ENCODE data around the gene TROAP. TPM values are rescaled to one million over a fixed set of nuclear protein-coding genes. Genes with fewer than 3 reads are reported as not detected.

The TROAP gene
- total and polyA plus RNA-seq, 2 donors (not counting 1 experiment from before 2014, with no cell fraction given) = 0.88 to 1.0 TPM

DNA sequence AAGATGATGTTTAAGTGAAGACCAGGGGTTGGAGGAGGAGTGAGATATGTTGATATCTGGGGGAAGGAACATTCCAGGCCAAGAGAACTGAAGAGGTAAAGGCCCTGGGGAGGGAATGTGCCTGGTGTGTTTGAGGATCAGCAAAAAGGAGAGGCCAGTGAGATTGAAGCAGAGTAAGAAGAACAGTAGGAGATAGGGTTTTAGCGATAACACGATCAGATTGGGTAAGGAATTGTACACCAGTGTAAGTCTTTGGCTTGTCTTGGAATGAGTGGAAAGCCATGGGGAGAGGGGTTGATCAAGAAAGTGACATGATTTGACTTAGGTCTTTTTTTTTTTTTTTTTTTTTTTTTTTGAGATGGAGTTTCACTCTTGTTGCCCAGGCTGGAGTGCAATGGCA is 4.8 kb downstream of the TROAP start:
- H3K36me3 ChIP-seq (replicated peaks in 1 of 2; ENCODE audit: control extremely low read depth in 1 of 2, control insufficient read depth in 1 of 2, extremely low read depth in 1 of 2, insufficient read depth in 2 of 2, low read length in 1 of 2) = no peaks in the 10 kb centered on the region
- ChIA-PET POLR2A (no interaction called here), CTCF (no interaction called here)
- H3K27me3 ChIP-seq (replicated peaks in 1 of 4; ENCODE audit: control extremely low read depth in 1 of 4, control insufficient read depth in 3 of 4, insufficient read depth in 4 of 4, low read length in 3 of 4) = peaks cover 0 to 16% (median 5%) of the 10 kb centered on the region in 4 experiments
- no peak overlapping the region for H3K4me3 Mint-ChIP-seq
- no peak overlapping the region for H3K9ac ChIP-seq (ENCODE audit: low read length)
- intact Hi-C loops (cut with micrococcal nuclease) = no loop called here
- no peak overlapping the region for H3K27ac ChIP-seq (ENCODE audit: low read length in 2 of 2)
- H3K27me3 Mint-ChIP-seq = peaks cover 15% of the 10 kb centered on the region
- DNase-seq = no peak
- TF ChIP-seq, protein P1, sequence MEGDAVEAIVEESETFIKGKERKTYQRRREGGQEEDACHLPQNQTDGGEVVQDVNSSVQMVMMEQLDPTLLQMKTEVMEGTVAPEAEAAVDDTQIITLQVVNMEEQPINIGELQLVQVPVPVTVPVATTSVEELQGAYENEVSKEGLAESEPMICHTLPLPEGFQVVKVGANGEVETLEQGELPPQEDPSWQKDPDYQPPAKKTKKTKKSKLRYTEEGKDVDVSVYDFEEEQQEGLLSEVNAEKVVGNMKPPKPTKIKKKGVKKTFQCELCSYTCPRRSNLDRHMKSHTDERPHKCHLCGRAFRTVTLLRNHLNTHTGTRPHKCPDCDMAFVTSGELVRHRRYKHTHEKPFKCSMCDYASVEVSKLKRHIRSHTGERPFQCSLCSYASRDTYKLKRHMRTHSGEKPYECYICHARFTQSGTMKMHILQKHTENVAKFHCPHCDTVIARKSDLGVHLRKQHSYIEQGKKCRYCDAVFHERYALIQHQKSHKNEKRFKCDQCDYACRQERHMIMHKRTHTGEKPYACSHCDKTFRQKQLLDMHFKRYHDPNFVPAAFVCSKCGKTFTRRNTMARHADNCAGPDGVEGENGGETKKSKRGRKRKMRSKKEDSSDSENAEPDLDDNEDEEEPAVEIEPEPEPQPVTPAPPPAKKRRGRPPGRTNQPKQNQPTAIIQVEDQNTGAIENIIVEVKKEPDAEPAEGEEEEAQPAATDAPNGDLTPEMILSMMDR (IDR thresholded peaks at IDR 0.05) = no peak
- TF ChIP-seq EZH2 (IDR thresholded peaks at IDR 0.05; ENCODE audit: borderline replicate concordance, insufficient read depth, low read depth, low read length, poor library complexity, severe bottlenecking) = no peak
- H3K79me2 ChIP-seq (ENCODE audit: control insufficient read depth, insufficient read depth, low read length) = peaks cover 6% of the 10 kb centered on the region
- ATAC-seq (ENCODE audit: low read depth) = no peak
- no peak overlapping the region for H3K4me2 ChIP-seq (replicated peaks; ENCODE audit: low read depth, low read length, poor library complexity, severe bottlenecking)
- no peaks in the 10 kb centered on the region for H3K9me3 Mint-ChIP-seq (ENCODE audit: insufficient read depth)
- WGBS (ENCODE audit: insufficient coverage) = 100% methylated on average over 2 of the region's 2 CpGs
- H3K9me3 ChIP-seq (ENCODE audit: control extremely low read depth in 1 of 3, control insufficient read depth in 2 of 3, insufficient read depth in 1 of 3, low read length in 2 of 3) = peaks cover 0 to 3% (median 0%) of the 10 kb centered on the region in 3 donors
- no peaks in the 10 kb centered on the region for H4K20me1 ChIP-seq (ENCODE audit: control insufficient read depth, insufficient read depth, low read length, poor library complexity, severe bottlenecking)
- no peak overlapping the region for H3K27ac Mint-ChIP-seq
- H3K4me1 ChIP-seq (ENCODE audit: control insufficient read depth in 2 of 2, insufficient read depth in 2 of 2, low read length in 2 of 2) = peaks cover 10 to 13% of the 10 kb centered on the region in 2 donors
- no peak overlapping the region for H2AFZ ChIP-seq (ENCODE audit: insufficient read depth, low read depth, low read length, poor library complexity, severe bottlenecking)
- H3K4me1 Mint-ChIP-seq = peaks cover 17% of the 10 kb centered on the region
- no peak overlapping the region for H3K4me3 ChIP-seq (ENCODE audit: control extremely low read depth in 1 of 5, extremely low read depth in 1 of 5, insufficient read depth in 1 of 5, low read depth in 2 of 5, low read length in 4 of 5)

DNA sequence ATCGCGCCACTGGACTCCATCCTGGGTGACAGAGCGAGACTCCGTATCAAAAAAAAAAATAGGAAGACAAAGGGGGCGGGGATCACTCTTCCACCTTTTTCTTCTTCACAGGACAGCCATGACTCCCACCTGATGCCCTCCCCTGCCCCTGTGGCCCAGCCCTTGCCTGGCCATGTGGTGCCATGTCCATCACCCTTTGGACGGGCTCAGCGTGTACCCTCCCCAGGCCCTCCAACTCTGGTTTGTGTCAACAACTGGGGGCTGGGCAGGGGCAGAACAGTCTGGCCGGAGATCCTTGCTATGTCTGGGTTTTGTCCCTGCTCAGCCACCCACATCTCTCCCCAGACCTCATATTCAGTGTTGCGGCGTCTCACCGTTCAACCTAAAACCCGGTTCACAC is 5.8 kb downstream of the TROAP start:
- H2AFZ ChIP-seq (ENCODE audit: insufficient read depth, low read depth, low read length, poor library complexity, severe bottlenecking) = no peak overlapping the region
- TF ChIP-seq, protein P1 (IDR thresholded peaks at IDR 0.05) = no peak
- TF ChIP-seq EZH2 (IDR thresholded peaks at IDR 0.05; ENCODE audit: borderline replicate concordance, insufficient read depth, low read depth, low read length, poor library complexity, severe bottlenecking) = no peak
- H3K27ac Mint-ChIP-seq = no peak overlapping the region
- ATAC-seq (ENCODE audit: low read depth) (no peak), DNase-seq (no peak)
- WGBS (ENCODE audit: insufficient coverage) = 98% methylated on average over 11 of the region's 12 CpGs
- peaks cover 11 to 13% of the 10 kb centered on the region in 2 donors for H3K4me1 ChIP-seq (ENCODE audit: control insufficient read depth in 2 of 2, insufficient read depth in 2 of 2, low read length in 2 of 2)
- H3K36me3 ChIP-seq (replicated peaks in 1 of 2; ENCODE audit: control extremely low read depth in 1 of 2, control insufficient read depth in 1 of 2, extremely low read depth in 1 of 2, insufficient read depth in 2 of 2, low read length in 1 of 2) = no peaks in the 10 kb centered on the region
- H3K9ac ChIP-seq (ENCODE audit: low read length) = no peak overlapping the region
- POLR2A ChIA-PET = no interaction called here
- peaks cover 0 to under 1% (median 0%) of the 10 kb centered on the region in 3 donors for H3K9me3 ChIP-seq (ENCODE audit: control extremely low read depth in 1 of 3, control insufficient read depth in 2 of 3, insufficient read depth in 1 of 3, low read length in 2 of 3)
- H3K79me2 ChIP-seq (ENCODE audit: control insufficient read depth, insufficient read depth, low read length) = peaks cover 2% of the 10 kb centered on the region
- intact Hi-C loops (cut with micrococcal nuclease) = no loop called here
- H3K4me2 ChIP-seq (replicated peaks; ENCODE audit: low read depth, low read length, poor library complexity, severe bottlenecking) = no peak overlapping the region
- no peaks in the 10 kb centered on the region for H3K9me3 Mint-ChIP-seq (ENCODE audit: insufficient read depth)
- H3K4me3 Mint-ChIP-seq = no peak overlapping the region
- H3K27ac ChIP-seq (ENCODE audit: low read length in 2 of 2) = no peak overlapping the region
- H3K4me3 ChIP-seq (ENCODE audit: control extremely low read depth in 1 of 5, extremely low read depth in 1 of 5, insufficient read depth in 1 of 5, low read depth in 2 of 5, low read length in 4 of 5) = no peak overlapping the region
- peaks cover 20% of the 10 kb centered on the region for H3K27me3 Mint-ChIP-seq
- H4K20me1 ChIP-seq (ENCODE audit: control insufficient read depth, insufficient read depth, low read length, poor library complexity, severe bottlenecking) = no peaks in the 10 kb centered on the region
- peaks cover 12% of the 10 kb centered on the region for H3K4me1 Mint-ChIP-seq
- CTCF ChIA-PET = interaction anchor here (4.5 kb wide), 1 partner anchor 184 kb away, joined by 42 read pairs; no protein-coding TSS in a partner anchor
- peaks cover 0 to 25% (median 12%) of the 10 kb centered on the region in 4 experiments for H3K27me3 ChIP-seq (replicated peaks in 1 of 4; ENCODE audit: control extremely low read depth in 1 of 4, control insufficient read depth in 3 of 4, insufficient read depth in 4 of 4, low read length in 3 of 4)
